H1 (cell line): Measurements from ENCODE around the gene EPB41L3. TPM values are rescaled to one million over a fixed set of nuclear protein-coding genes. Genes with fewer than 3 reads are reported as not detected.

ENCODE experiments used
- ASH2L ChIP-seq: fragments of 200-600, 300-600 bp; sonication (generic); IDR thresholded peaks from one replicate; pipeline ENCODE4 v1.7.1; 2017; ENCODE audit warnings: low read length
- CBX5 ChIP-seq: fragments of 300-800, 300-1000 bp; sonication (generic); IDR thresholded peaks from 2 replicates; pipeline ENCODE4 v1.7.1; 2016; ENCODE audit warnings: antibody characterized with exemption, low read length, low read depth
- CREB1 ChIP-seq: IDR thresholded peaks from 2 replicates; pipeline ENCODE4 v1.6.1; 2012; ENCODE audit warnings: inconsistent platforms
- EZH2 ChIP-seq: fragments of 200-600 bp; sonication (generic); IDR thresholded peaks from 2 replicates; pipeline ENCODE4 v1.7.1; 2012; ENCODE audit warnings: low read depth, mild to moderate bottlenecking, moderate library complexity, low read length, inconsistent platforms; ENCODE audit not compliant: severe bottlenecking
- GTF2F1 ChIP-seq: IDR thresholded peaks from 2 replicates; pipeline ENCODE4 v1.6.1; 2012; ENCODE audit warnings: low read depth, low read length, improper control_type of control experiment, borderline replicate concordance
- PHF8 ChIP-seq: fragments of 200-600 bp; sonication (generic); conservative IDR thresholded peaks from 2 replicates; pipeline ENCODE4 v1.7.1; 2012; ENCODE audit warnings: low read depth, mild to moderate bottlenecking, inconsistent platforms, low read length, moderate library complexity
- POLR2AphosphoS5 ChIP-seq: IDR thresholded peaks from 2 replicates; pipeline ENCODE4 v1.6.1; 2011; ENCODE audit warnings: low read depth, low read length
- SP1 ChIP-seq: IDR thresholded peaks from 2 replicates; pipeline ENCODE4 v1.6.1; 2011; ENCODE audit warnings: low read depth, low read length
- polyA plus RNA-seq, 7 experiments: library from polyadenylated mRNA; depleted of rRNA in 3 of 7; stranded (reverse) in 5 of 7; unstranded in 2 of 7; fragments of >200 nt in 5 of 7; fragments of 200-250 nt in 2 of 7; gene quantifications; 1 replicate in 5 of 7; 2 replicates in 1 of 7; 4 replicates in 1 of 7; pipeline versions ENCODE4 v1.2.1 to v1.2.3, GENCODE V29; 2011 to 2013; ENCODE audit warnings: missing spikeins in 2 of 7, mixed read lengths in 2 of 7
- total RNA-seq: library from RNA; stranded (reverse); fragmentation: NEBNext Ultra II Directional; extraction: Animal tissue kit (Norgen Biotek cat#: 25700); gene quantifications from 2 replicates; pipeline ENCODE4 v1.2.1, GENCODE V29; 2021
- TF ChIP-seq, protein P1 (sequence below): IDR thresholded peaks from 2 replicates; pipeline ENCODE4 v1.6.1; 2012; ENCODE audit warnings: inconsistent platforms
- TF ChIP-seq, protein P2 (sequence below): fragments of 300-600 bp; sonication (generic); IDR thresholded peaks from 2 replicates; pipeline ENCODE4 v1.7.1; 2012; ENCODE audit warnings: low read length, moderate library complexity, mild to moderate bottlenecking, inconsistent platforms; ENCODE audit not compliant: insufficient replicate concordance

The EPB41L3 gene
- total and polyA plus RNA-seq, 2 of the 8 experiments (the other 6 are each of a cell fraction or from before 2014, with no cell fraction given): 7.9 to 16.1 TPM

DNA sequence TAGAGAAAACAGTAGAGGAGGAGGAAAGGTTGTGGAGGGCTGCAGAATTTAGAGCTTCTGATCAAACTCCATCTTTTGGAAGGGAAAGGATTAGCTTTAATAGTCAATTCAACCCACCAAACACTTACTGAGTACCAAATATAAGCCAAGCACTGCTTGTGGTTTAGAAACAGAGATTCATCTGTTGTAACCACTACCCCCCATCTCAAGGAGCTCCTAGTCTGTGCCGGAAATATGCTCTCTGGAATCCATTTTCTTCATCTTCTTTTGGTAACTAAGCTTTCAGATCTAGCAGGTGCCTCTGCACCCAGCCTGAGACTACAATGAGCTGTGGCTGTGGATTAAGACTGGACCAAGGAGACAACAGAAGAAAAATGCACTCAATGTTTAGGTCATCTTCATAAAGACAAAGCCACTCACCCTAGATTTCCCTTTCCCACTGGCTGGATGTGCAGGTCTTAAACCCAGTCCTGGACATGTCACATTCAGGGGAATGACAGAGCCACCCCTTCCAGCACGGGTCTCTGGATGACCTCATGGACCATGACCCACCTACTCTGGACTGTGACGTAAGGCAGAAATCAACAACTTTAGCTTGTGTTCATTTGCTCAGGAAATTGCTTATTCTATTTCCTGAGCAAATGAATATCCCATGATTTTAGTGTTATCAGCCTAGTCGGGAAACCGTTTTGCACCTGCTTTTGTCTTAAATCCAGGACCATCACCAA is 52.9 kb downstream of the EPB41L3 start (continued):
- TF ChIP-seq, protein P1, sequence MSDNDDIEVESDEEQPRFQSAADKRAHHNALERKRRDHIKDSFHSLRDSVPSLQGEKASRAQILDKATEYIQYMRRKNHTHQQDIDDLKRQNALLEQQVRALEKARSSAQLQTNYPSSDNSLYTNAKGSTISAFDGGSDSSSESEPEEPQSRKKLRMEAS: no peak
- TF ChIP-seq CBX5 (no peak), GTF2F1 (no peak), EZH2 (no peak), POLR2AphosphoS5 (no peak), PHF8 (no peak), SP1 (no peak), ASH2L (no peak), CREB1 (no peak)
- TF ChIP-seq, protein P2, sequence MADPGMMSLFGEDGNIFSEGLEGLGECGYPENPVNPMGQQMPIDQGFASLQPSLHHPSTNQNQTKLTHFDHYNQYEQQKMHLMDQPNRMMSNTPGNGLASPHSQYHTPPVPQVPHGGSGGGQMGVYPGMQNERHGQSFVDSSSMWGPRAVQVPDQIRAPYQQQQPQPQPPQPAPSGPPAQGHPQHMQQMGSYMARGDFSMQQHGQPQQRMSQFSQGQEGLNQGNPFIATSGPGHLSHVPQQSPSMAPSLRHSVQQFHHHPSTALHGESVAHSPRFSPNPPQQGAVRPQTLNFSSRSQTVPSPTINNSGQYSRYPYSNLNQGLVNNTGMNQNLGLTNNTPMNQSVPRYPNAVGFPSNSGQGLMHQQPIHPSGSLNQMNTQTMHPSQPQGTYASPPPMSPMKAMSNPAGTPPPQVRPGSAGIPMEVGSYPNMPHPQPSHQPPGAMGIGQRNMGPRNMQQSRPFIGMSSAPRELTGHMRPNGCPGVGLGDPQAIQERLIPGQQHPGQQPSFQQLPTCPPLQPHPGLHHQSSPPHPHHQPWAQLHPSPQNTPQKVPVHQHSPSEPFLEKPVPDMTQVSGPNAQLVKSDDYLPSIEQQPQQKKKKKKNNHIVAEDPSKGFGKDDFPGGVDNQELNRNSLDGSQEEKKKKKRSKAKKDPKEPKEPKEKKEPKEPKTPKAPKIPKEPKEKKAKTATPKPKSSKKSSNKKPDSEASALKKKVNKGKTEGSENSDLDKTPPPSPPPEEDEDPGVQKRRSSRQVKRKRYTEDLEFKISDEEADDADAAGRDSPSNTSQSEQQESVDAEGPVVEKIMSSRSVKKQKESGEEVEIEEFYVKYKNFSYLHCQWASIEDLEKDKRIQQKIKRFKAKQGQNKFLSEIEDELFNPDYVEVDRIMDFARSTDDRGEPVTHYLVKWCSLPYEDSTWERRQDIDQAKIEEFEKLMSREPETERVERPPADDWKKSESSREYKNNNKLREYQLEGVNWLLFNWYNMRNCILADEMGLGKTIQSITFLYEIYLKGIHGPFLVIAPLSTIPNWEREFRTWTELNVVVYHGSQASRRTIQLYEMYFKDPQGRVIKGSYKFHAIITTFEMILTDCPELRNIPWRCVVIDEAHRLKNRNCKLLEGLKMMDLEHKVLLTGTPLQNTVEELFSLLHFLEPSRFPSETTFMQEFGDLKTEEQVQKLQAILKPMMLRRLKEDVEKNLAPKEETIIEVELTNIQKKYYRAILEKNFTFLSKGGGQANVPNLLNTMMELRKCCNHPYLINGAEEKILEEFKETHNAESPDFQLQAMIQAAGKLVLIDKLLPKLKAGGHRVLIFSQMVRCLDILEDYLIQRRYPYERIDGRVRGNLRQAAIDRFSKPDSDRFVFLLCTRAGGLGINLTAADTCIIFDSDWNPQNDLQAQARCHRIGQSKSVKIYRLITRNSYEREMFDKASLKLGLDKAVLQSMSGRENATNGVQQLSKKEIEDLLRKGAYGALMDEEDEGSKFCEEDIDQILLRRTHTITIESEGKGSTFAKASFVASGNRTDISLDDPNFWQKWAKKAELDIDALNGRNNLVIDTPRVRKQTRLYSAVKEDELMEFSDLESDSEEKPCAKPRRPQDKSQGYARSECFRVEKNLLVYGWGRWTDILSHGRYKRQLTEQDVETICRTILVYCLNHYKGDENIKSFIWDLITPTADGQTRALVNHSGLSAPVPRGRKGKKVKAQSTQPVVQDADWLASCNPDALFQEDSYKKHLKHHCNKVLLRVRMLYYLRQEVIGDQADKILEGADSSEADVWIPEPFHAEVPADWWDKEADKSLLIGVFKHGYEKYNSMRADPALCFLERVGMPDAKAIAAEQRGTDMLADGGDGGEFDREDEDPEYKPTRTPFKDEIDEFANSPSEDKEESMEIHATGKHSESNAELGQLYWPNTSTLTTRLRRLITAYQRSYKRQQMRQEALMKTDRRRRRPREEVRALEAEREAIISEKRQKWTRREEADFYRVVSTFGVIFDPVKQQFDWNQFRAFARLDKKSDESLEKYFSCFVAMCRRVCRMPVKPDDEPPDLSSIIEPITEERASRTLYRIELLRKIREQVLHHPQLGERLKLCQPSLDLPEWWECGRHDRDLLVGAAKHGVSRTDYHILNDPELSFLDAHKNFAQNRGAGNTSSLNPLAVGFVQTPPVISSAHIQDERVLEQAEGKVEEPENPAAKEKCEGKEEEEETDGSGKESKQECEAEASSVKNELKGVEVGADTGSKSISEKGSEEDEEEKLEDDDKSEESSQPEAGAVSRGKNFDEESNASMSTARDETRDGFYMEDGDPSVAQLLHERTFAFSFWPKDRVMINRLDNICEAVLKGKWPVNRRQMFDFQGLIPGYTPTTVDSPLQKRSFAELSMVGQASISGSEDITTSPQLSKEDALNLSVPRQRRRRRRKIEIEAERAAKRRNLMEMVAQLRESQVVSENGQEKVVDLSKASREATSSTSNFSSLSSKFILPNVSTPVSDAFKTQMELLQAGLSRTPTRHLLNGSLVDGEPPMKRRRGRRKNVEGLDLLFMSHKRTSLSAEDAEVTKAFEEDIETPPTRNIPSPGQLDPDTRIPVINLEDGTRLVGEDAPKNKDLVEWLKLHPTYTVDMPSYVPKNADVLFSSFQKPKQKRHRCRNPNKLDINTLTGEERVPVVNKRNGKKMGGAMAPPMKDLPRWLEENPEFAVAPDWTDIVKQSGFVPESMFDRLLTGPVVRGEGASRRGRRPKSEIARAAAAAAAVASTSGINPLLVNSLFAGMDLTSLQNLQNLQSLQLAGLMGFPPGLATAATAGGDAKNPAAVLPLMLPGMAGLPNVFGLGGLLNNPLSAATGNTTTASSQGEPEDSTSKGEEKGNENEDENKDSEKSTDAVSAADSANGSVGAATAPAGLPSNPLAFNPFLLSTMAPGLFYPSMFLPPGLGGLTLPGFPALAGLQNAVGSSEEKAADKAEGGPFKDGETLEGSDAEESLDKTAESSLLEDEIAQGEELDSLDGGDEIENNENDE: no peak
